Activated CD8-positive, alpha-beta T cell treated with anti-CD3 and anti-CD28 coated beads, Interleukin-2, amount 10 ng/mL, durations not matched to agents 7 days and 5 days (primary cell): ENCODE data around the gene KIAA1614. TPM values are rescaled to one million over a fixed set of nuclear protein-coding genes. Genes with fewer than 3 reads are reported as not detected.

Experiments used
- ATAC-seq: fragments of 150-1000 bp; cut with Tn5 transposase; one replicate; pipeline ENCODE4 v1.10.0; 2021; ENCODE audit warnings: moderate library complexity
- CTCF ChIA-PET: fragments of 350-600 bp; sonication (Branson Sonifier 250); formaldehyde crosslinking; loops from one replicate; lab custom pipeline; 2021; ENCODE audit warnings: antibody characterized with exemption; lab: Charles Lee
- POLR2A ChIA-PET: fragments of 350-600 bp; sonication (Branson Sonifier 250); formaldehyde crosslinking; loops from one replicate; lab custom pipeline; 2021; ENCODE audit warnings: antibody characterized with exemption; lab: Charles Lee
- DNase-seq: peaks from one replicate; pipeline ENCODE4 v3.0.0-alpha.2; 2020
- H3K27ac Mint-ChIP-seq: one replicate; pipeline ENCODE4 v1.8.0; 2021; ENCODE audit warnings: mild to moderate bottlenecking, mixed read lengths
- H3K27me3 Mint-ChIP-seq: one replicate; pipeline ENCODE4 v1.8.0; 2021; ENCODE audit warnings: low read depth, mixed read lengths
- H3K36me3 Mint-ChIP-seq: one replicate; pipeline ENCODE4 v1.8.0; 2021; ENCODE audit warnings: low read depth, mixed read lengths
- H3K4me1 Mint-ChIP-seq: one replicate; pipeline ENCODE4 v1.8.0; 2021; ENCODE audit warnings: low read depth, mixed read lengths
- H3K4me3 Mint-ChIP-seq: one replicate; pipeline ENCODE4 v1.8.0; 2021; ENCODE audit warnings: mild to moderate bottlenecking, mixed read lengths
- H3K9me3 Mint-ChIP-seq: one replicate; pipeline ENCODE4 v1.8.0; 2022; ENCODE audit warnings: mixed read lengths; ENCODE audit not compliant: insufficient read depth
- total RNA-seq, 2 experiments: library from RNA; stranded (reverse); gene quantifications; one replicate each; pipeline ENCODE4 v1.2.3, GENCODE V29; 2021

Gene KIAA1614
- total RNA-seq, 2 experiments from 2014 or later: 0.13 to 0.21 TPM

DNA sequence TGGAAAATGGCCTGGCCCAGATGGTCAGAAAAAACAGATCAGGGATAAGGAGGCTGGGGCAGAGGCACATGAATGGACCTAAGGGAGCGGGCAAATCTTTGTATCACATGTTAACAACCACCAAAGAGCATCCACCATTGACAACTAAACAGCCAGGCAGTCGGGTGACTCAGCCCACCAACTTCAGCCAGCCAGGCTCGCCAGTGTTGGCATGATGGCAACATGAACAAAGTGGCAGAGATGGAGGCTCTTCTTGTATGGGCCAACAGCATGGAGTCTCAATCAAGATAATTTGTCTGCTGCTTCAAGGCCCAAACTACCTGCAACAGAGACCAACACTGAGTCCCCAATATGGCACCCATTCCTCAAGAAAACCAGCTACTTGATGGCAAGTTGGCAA is 16.5 kb upstream of the KIAA1614 start:
- Mint-ChIP-seq H3K4me1 (peaks cover 7% of the 10 kb centered on the region), H3K27ac (no peak overlapping the region), H3K27me3 (no peaks in the 10 kb centered on the region), H3K36me3 (no peaks in the 10 kb centered on the region), H3K4me3 (no peak overlapping the region), H3K9me3 (no peaks in the 10 kb centered on the region)
- CTCF ChIA-PET: no interaction called here
- POLR2A ChIA-PET: interaction anchor here (0.6 kb wide), 1 partner anchor 268 kb away, joined by 3 read pairs; no protein-coding TSS in a partner anchor
- ATAC-seq (no peak), DNase-seq (no peak)

DNA sequence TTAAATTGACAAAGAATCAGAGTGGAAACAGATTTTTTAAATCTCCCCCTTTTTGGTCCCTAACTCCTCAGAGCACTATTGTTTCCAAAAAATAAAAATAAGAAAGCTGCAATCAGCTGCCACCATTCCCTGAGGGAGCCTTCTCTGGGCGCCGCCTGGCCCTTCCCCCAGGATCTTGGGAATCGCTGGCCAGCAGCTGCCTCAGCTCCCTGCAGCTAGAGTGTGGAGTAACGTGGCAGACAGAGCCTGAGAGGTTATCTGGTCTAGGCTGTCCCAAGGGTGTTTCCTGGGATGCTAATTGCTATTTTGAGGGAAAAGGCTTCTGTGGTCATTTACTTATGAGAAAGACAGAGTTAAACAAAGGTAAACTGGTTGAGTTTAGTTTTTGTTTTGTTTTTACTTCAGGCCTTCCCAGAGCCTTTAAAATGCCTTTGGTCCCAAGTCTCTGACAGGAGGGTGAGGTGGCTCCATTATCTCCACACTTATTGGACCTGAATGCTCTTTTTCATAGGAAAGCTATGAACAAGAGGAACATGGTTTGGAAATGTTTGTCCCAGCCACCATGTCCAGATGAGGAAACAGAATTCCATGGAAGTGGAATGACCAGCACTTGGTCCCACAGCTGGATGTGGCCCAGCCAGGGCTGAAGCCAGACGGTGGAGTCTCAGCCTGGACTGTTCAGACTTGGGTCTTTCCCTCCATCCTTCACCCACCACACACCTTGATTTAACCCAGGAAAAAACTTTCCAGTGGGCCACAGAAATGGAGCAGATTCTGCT is 14.1 kb upstream of the KIAA1614 start:
- Mint-ChIP-seq H3K36me3 (no peaks in the 10 kb centered on the region), H3K9me3 (no peaks in the 10 kb centered on the region), H3K27me3 (no peaks in the 10 kb centered on the region), H3K4me1 (peaks cover 3% of the 10 kb centered on the region), H3K27ac (no peak overlapping the region), H3K4me3 (no peak overlapping the region)
- ATAC-seq (no peak), DNase-seq (no peak)
- ChIA-PET CTCF (interaction anchor here (0.8 kb wide), 1 partner anchor 366 kb away, joined by 3 read pairs; no protein-coding TSS in a partner anchor), POLR2A (no interaction called here)

- H3K4me1 Mint-ChIP-seq: no peaks in the 10 kb centered on the region
- H3K27me3 Mint-ChIP-seq: no peaks in the 10 kb centered on the region
- no peak overlapping the region for H3K4me3 Mint-ChIP-seq
- ATAC-seq: no peak
- H3K36me3 Mint-ChIP-seq: no peaks in the 10 kb centered on the region
- DNase-seq: no peak
- ChIA-PET POLR2A (no interaction called here), CTCF (interaction anchor here (0.8 kb wide), 1 partner anchor 366 kb away, joined by 3 read pairs; no protein-coding TSS in a partner anchor)
- no peak overlapping the region for H3K27ac Mint-ChIP-seq
- no peaks in the 10 kb centered on the region for H3K9me3 Mint-ChIP-seq
Measured at GRCh38 chr1:180899262-180899661, 13.4 kb upstream of the KIAA1614 start.

DNA sequence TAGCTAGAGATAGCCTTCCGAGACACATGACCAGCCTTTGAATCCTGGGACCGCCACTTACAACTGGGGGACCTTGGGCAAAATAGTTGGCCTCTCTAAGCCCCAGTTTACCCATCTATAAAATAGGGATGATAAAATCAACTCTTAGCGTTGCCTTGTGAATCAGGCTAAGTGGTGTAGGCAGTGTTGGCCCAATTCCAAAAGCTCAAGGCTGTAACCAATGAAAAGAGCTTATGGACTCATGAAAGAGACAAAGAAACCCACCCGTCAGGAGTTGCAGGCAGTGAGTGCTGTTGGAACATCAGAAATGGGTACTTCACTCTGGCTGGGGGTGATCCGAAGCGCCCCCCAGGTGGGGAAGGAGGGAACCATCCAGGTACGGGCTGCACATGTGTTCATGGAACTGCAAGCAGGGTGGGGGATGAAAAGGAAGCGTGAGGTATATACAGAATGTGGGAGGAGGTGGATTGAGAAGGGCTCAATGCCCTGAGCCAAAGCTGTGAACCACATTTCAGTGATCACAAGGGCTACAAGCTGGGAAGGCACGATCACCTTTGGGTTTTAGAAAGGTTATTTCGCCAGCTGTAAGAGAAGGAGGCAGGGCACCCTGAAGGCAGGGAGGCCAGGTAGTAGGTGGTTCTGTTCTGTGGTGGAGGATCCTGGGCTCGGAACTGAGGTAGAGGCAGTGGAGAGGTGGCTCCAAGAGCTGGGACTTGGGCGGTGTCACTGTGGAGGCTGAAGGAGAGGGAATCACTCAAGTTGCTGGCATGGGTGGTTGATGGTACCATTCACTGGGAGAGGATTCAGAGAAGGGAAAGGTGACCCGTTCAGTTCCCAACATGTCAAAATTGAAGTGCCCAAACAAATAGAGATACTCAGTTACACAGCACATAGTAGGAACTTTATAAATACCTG is 11.4 kb upstream of the KIAA1614 start:
- Mint-ChIP-seq H3K4me1 (no peaks in the 10 kb centered on the region), H3K36me3 (no peaks in the 10 kb centered on the region), H3K27ac (no peak overlapping the region), H3K27me3 (peaks cover 2% of the 10 kb centered on the region), H3K9me3 (no peaks in the 10 kb centered on the region), H3K4me3 (no peak overlapping the region)
- CTCF ChIA-PET: interaction anchor here (2.8 kb wide), 1 partner anchor 19 kb away, joined by 8 read pairs; no protein-coding TSS in a partner anchor
- DNase-seq (no peak), ATAC-seq (no peak)
- POLR2A ChIA-PET: interaction anchor here (0.6 kb wide), 1 partner anchor 169 kb away, joined by 5 read pairs; no protein-coding TSS in a partner anchor

GRCh38 chr1:180902541-180902940 is 10.2 kb upstream of the KIAA1614 start:
- Mint-ChIP-seq H3K27ac (no peak overlapping the region), H3K4me3 (no peak overlapping the region), H3K27me3 (peaks cover 2% of the 10 kb centered on the region), H3K4me1 (no peaks in the 10 kb centered on the region), H3K36me3 (no peaks in the 10 kb centered on the region), H3K9me3 (no peaks in the 10 kb centered on the region)
- DNase-seq (no peak), ATAC-seq (no peak)
- CTCF ChIA-PET: interaction anchor here (2.8 kb wide), 1 partner anchor 20 kb away, joined by 8 read pairs; no protein-coding TSS in a partner anchor
- POLR2A ChIA-PET: no interaction called here

DNA sequence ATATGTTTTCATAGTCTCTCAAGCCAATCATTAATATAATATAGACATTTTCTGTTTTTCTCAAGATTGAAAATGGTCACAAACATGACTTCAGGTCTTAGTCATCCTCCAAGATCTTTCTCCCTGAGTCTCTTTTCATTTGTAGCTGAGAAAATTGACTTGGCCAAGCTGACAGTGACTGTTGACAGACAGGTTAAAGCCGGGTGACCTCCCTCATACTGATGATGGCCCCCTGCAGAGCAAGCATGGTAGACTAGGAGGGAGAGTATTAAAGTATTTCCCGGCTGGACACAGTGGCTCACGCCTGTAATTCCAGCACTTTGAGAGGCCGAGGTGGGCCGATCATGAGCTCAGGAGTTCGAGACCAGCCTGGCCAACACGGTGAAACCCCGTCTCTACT is 6.8 kb upstream of the KIAA1614 start:
- ChIA-PET POLR2A (interaction anchor here (0.6 kb wide), 1 partner anchor 70 kb away, joined by 3 read pairs; no protein-coding TSS in a partner anchor), CTCF (no interaction called here)
- no peak for ATAC-seq
- no peak for DNase-seq
- H3K36me3 Mint-ChIP-seq: no peaks in the 10 kb centered on the region
- H3K9me3 Mint-ChIP-seq: no peaks in the 10 kb centered on the region
- no peak overlapping the region for H3K27ac Mint-ChIP-seq
- H3K27me3 Mint-ChIP-seq: peaks cover 5% of the 10 kb centered on the region
- H3K4me3 Mint-ChIP-seq: no peak overlapping the region
- H3K4me1 Mint-ChIP-seq: peaks cover 4% of the 10 kb centered on the region

- ChIA-PET POLR2A (interaction anchor here (0.6 kb wide), 1 partner anchor 70 kb away, joined by 3 read pairs; no protein-coding TSS in a partner anchor), CTCF (no interaction called here)
- no peak for DNase-seq
- Mint-ChIP-seq H3K27me3 (peaks cover 10% of the 10 kb centered on the region), H3K36me3 (no peaks in the 10 kb centered on the region), H3K4me3 (no peak overlapping the region), H3K27ac (no peak overlapping the region), H3K9me3 (no peaks in the 10 kb centered on the region), H3K4me1 (peaks cover 4% of the 10 kb centered on the region)
- no peak for ATAC-seq
Measured at GRCh38 chr1:180906511-180906910, 6.2 kb upstream of the KIAA1614 start.

- peaks cover 7% of the 10 kb centered on the region for H3K4me1 Mint-ChIP-seq
- ATAC-seq: no peak
- no peaks in the 10 kb centered on the region for H3K9me3 Mint-ChIP-seq
- no peak overlapping the region for H3K27ac Mint-ChIP-seq
- H3K27me3 Mint-ChIP-seq: peaks cover 18% of the 10 kb centered on the region
- no peak overlapping the region for H3K4me3 Mint-ChIP-seq
- ChIA-PET POLR2A (no interaction called here), CTCF (no interaction called here)
- no peak for DNase-seq
- no peaks in the 10 kb centered on the region for H3K36me3 Mint-ChIP-seq
Measured at GRCh38 chr1:180907313-180908055, 5.2 kb upstream of the KIAA1614 start.

GRCh38 chr1:180908074-180908765 is 4.5 kb upstream of the KIAA1614 start:
- no peak for ATAC-seq
- ChIA-PET CTCF (no interaction called here), POLR2A (no interaction called here)
- no peaks in the 10 kb centered on the region for H3K36me3 Mint-ChIP-seq
- H3K4me1 Mint-ChIP-seq: peaks cover 7% of the 10 kb centered on the region
- H3K27me3 Mint-ChIP-seq: peaks cover 18% of the 10 kb centered on the region
- H3K9me3 Mint-ChIP-seq: no peaks in the 10 kb centered on the region
- no peak for DNase-seq
- H3K4me3 Mint-ChIP-seq: no peak overlapping the region
- no peak overlapping the region for H3K27ac Mint-ChIP-seq

DNA sequence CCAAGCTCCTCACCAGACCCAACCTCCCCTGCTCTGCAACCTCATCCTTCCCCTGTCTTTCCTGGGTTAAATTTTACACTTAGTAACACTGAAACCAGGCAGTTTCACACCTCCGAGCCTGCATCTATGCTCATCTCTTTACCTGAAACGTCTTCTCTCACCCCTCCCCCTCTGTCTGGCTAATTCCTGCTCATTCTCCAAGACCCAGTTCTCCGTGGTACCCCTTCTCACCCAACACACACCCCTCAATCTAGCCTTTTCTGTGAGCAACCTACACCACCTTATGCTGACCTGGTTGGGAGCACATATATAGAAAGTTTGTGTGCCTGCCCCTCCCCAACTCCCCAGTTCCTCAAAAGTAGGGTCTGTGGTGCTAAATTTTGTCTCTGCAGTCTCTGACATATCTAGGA is 3.7 kb upstream of the KIAA1614 start:
- POLR2A ChIA-PET: no interaction called here

GRCh38 chr1:180909462-180909976 is 3.2 kb upstream of the KIAA1614 start:
- no peaks in the 10 kb centered on the region for H3K36me3 Mint-ChIP-seq
- no peaks in the 10 kb centered on the region for H3K9me3 Mint-ChIP-seq
- H3K27me3 Mint-ChIP-seq: peaks cover 29% of the 10 kb centered on the region
- H3K4me3 Mint-ChIP-seq: no peak overlapping the region
- H3K27ac Mint-ChIP-seq: no peak overlapping the region
- ATAC-seq (no peak), DNase-seq (no peak)
- ChIA-PET POLR2A (no interaction called here), CTCF (no interaction called here)
- H3K4me1 Mint-ChIP-seq: peaks cover 8% of the 10 kb centered on the region

More for the DNA sequence above, 3.7 kb upstream of the KIAA1614 start:
- no peaks in the 10 kb centered on the region for H3K36me3 Mint-ChIP-seq
- CTCF ChIA-PET: no interaction called here
- H3K9me3 Mint-ChIP-seq: no peaks in the 10 kb centered on the region
- DNase-seq (no peak), ATAC-seq (no peak)
- peaks cover 8% of the 10 kb centered on the region for H3K4me1 Mint-ChIP-seq
- no peak overlapping the region for H3K4me3 Mint-ChIP-seq
- H3K27me3 Mint-ChIP-seq: peaks cover 26% of the 10 kb centered on the region
- no peak overlapping the region for H3K27ac Mint-ChIP-seq
